MG63 (cell line): Measurements from ENCODE around the gene PIGU. TPM values are rescaled to one million over a fixed set of nuclear protein-coding genes. Genes with fewer than 3 reads are reported as not detected.

Experiments used
- DNase-seq: peaks from one replicate; pipeline ENCODE4 v3.0.0-alpha.2; 2020
- H3K27me3 ChIP-seq: fragments of 250-450 bp; sonication (Bioruptor Pico); 2 replicates; pipeline ENCODE4 v1.5.1; 2020; ENCODE audit warnings: mild to moderate bottlenecking, moderate library complexity
- H3K36me3 ChIP-seq: fragments of 250-450 bp; sonication (Bioruptor Pico); 2 replicates; pipeline ENCODE4 v1.5.1; 2020; ENCODE audit warnings: mild to moderate bottlenecking, moderate library complexity
- H3K4me3 ChIP-seq: fragments of 250-450 bp; sonication (Bioruptor Pico); 2 replicates; pipeline ENCODE4 v1.5.1; 2020; ENCODE audit warnings: mild to moderate bottlenecking, moderate library complexity
- H3K9me3 ChIP-seq: fragments of 250-450 bp; sonication (Bioruptor Pico); 2 replicates; pipeline ENCODE4 v1.5.1; 2020; ENCODE audit warnings: mild to moderate bottlenecking, moderate library complexity
- total RNA-seq: library from RNA; depleted of rRNA; stranded (reverse); fragments of >200 nt; shearing (Covaris generic); gene quantifications from 2 replicates; pipeline ENCODE4 v1.2.3, GENCODE V29; 2014; ENCODE audit warnings: low replicate concordance

PIGU gene
- total RNA-seq, 1 experiment from 2014 or later, result 19.4 TPM

DNA sequence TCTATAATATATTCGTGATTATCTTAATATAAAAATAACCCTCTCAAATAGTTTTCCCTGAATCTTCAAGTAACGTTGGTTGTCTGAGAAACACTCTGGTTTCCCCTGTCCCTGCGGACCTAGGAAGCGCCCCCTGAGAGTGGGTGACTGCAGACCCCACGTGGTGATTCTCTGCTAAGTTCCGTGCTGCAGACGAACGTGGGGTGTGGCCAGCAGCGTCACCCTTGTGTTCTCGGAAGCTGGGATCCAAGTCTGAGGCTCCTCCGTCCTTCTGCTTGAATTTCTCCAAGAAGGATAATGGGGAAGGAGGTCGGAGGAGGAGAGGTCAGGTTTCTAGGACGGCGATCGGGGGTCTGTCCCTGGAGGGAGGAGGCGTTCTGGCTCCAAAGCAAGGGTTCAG, 135.0 kb downstream of the PIGU start:
- Histone ChIP-seq H3K27me3 (no peaks in the 10 kb centered on the region), H3K36me3 (peaks cover 54% of the 10 kb centered on the region), H3K9me3 (no peaks in the 10 kb centered on the region), H3K4me3 (no peak overlapping the region)
- DNase-seq, result no peak

DNA sequence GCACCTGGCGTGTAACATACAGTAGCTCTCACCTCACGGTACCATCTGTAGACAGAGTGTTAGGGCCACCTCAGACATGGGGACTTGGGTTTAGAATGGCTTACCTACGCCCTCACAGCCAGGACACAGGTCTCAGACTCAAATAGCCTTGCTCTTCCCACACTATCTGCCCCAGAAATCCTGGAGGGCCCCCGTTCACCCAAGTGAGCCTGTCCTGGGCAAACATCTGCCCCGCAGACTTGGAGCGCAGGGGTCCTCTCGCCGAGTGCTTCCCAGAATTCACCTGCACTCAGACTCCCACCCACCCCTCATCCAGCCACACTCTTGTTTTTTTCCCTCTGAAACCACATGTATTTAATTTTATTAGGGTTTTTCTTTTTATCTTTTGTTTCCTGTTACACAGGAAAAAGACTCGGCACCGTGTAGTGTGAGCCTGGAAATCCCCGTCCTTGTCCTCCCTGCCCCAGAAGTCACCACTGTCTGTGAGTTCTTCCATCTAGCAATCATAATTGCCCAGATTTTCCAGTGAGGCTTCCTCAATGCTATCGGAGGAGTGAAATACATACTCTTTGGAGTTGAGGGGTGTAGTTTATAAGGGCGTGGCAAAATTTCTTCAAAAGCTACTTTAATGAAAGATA, 135.5 kb downstream of the PIGU start:
- DNase-seq, result no peak
- H3K9me3 ChIP-seq, result no peaks in the 10 kb centered on the region
- peaks cover 58% of the 10 kb centered on the region for H3K36me3 ChIP-seq
- H3K4me3 ChIP-seq, result no peak overlapping the region
- no peaks in the 10 kb centered on the region for H3K27me3 ChIP-seq

DNA sequence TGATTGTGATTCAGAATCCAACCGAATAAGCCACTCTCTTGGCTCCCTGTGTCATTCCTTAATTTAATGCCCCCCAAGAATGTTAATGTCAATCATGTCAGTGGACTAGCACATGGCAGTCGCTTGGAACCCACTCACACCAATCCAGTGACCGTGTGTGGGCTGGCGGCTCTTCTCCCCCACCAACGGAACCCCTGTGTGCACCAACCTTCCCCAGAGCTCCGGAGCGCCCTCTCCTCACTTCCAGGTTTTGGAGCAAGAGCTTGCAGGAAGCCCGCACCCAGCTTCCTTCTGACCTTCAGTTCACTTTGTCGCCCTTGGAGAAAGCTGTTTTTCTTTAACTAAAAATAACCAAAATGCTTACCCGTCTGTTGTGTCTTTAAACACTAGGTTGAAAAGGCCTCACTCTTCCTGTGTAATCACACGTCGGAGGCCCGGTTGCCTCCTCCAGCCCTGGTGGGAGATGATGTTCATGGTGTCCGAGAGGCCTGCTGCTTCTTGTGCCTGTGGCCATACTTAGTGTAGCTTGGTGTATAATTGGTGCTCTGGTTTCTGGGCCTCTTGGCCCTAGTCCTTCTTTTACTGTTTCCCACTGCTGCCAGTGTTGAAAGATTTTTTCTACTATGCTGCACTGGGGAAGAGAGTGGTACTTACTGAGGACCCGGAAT, 136.2 kb downstream of the PIGU start:
- H3K36me3 ChIP-seq, result peaks cover 64% of the 10 kb centered on the region
- no peak overlapping the region for H3K4me3 ChIP-seq
- H3K27me3 ChIP-seq, result no peaks in the 10 kb centered on the region
- DNase-seq, result no peak
- no peaks in the 10 kb centered on the region for H3K9me3 ChIP-seq

DNA sequence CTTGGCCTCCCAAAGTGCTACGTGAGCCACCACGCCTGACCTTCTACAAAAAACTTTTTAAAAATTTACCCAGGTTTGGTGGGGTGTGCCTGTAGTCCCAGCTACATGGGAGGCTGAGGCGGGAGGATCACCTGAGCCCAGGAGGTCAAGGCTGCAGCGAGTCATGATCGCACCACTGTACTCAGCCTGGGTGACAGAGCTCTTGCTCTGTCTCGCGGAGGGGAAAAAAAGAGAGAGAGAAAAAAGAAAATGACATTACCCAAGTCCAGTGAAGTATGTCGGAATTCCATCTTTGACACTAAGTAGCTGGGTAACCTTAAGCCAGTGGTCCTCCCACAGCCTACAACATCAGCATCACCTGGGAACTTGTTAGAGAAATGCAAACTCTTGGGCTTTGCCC, 137.1 kb downstream of the PIGU start:
- Histone ChIP-seq H3K4me3 (no peak overlapping the region), H3K36me3 (peaks cover 74% of the 10 kb centered on the region), H3K27me3 (no peaks in the 10 kb centered on the region), H3K9me3 (no peaks in the 10 kb centered on the region)
- DNase-seq, result no peak

DNA sequence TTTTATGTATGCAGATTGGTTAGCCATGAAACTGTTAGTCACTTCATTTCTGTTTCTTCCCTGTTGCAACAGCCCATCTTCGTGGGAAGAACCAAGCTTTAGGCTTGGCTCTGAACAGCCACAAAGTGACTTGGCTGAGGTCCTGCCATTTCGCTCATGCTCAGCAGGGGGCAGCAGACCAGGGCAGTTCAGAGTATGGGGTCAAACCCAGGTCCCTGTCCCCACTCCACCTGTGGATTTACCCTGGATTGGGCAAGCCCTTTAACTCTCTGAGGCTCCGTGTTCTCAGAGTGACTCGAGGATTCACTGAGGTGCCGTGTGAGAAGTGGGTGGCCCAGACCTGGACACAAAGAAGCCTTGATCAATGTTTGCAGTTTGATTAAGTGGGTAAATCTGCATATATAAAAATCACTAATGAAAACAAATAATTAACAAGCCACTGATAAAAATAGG, 138.2 kb downstream of the PIGU start:
- no peak overlapping the region for H3K4me3 ChIP-seq
- no peaks in the 10 kb centered on the region for H3K27me3 ChIP-seq
- H3K36me3 ChIP-seq, result peaks cover 82% of the 10 kb centered on the region
- H3K9me3 ChIP-seq, result no peaks in the 10 kb centered on the region
- DNase-seq, result peak; percentile 36

DNA sequence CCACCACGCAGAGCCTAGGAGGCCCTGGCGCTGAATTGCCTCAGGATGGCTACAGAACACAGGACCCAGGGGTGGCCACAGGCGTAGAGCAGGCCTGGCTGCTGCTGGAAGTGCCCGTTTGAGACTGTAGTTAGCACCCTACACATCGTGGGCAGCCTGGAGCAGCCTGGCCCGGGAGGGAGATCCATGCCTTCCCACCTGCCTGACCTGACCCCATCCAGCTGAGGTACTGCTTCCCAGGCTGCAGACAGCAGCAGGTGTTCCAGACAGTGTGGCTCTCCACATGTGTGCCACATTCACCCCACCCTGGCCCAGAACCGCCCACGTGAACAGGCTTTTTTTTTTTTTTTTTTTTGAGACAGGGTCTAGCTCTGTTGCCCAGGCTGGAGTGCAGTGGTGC, 139.2 kb downstream of the PIGU start:
- peaks cover 88% of the 10 kb centered on the region for H3K36me3 ChIP-seq
- H3K4me3 ChIP-seq, result no peak overlapping the region
- H3K9me3 ChIP-seq, result no peaks in the 10 kb centered on the region
- H3K27me3 ChIP-seq, result no peaks in the 10 kb centered on the region
- DNase-seq, result no peak

DNA sequence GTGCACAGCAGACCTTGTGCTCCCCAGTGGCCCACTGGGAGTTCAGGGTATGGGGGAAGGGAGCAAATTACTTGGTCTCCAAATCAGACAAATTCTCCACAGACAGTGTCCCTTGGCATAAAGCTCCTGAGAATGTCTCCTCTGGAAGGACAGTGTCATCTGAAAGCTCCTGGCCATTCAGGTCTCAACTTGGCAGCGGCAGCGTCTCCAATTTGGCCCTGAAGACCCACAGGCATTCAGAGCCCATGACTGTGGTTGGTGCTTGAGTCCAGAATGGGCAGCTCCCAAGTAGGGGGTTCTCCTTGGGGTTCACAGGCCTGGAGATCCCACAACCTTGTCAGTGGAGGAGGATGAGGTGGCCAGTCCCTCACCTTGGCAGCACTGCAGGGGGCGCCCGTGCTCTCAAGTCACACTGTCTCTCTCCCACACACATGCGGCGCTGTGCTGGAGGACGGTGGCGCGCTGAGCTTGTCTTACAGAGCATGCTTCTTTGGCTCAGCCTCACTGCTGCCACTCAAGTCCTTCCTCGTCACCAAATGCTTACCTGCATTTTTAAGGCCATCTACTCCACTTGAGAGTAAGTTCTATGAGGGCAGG, 140.0 kb downstream of the PIGU start:
- Histone ChIP-seq H3K36me3 (peaks cover 88% of the 10 kb centered on the region), H3K27me3 (no peaks in the 10 kb centered on the region), H3K4me3 (no peak overlapping the region), H3K9me3 (no peaks in the 10 kb centered on the region)
- no peak for DNase-seq

DNA sequence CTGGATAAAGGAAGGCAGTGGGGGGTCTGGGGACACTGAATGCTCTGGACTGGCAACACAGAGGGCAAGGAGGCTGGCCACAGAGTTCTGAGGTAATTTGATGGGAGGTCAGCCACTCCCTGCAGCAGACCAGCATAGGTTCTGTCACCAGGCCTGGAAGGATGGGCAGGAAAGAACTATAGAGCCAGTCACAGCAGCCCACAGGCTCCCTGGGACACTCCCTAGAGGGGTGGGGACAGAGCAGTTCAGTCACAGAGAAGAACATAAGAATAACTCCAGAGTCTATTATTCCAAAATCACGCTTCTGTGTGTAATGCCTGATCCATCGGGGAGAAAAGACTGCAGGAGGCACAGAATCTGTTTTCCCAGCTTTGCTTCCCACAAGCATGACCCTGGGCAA, 141.0 kb downstream of the PIGU start:
- Histone ChIP-seq H3K27me3 (no peaks in the 10 kb centered on the region), H3K4me3 (no peak overlapping the region), H3K9me3 (no peaks in the 10 kb centered on the region), H3K36me3 (peaks cover 88% of the 10 kb centered on the region)
- DNase-seq, result no peak

DNA sequence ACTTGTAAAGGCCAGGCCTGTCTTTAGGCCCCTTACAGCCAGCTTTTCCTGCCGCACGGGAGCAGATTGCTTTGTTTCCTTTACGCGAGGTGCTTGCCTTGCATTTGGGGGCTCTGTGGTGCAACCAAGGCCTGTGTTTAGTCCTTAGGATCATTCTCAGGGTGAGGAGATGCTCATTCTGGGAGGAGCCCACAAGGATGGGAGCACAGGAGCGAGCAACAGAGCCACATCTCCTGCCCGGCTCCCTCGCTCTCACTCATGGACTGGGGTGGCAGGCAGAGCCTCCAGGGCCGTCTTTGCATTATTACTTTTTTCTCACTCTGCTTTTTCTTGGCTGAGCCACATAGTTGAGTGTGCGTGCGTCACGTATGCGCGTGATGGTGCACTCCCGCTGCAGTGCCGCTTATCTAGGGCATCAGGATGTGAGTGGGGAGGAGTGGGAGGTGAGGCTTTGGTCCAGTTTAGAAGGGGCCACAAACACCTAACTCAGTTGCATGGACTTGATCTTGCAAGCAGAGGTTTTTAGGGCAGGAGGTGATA, 141.5 kb downstream of the PIGU start:
- no peaks in the 10 kb centered on the region for H3K27me3 ChIP-seq
- DNase-seq, result no peak
- no peaks in the 10 kb centered on the region for H3K9me3 ChIP-seq
- H3K4me3 ChIP-seq, result no peak overlapping the region
- peaks cover 88% of the 10 kb centered on the region for H3K36me3 ChIP-seq

DNA sequence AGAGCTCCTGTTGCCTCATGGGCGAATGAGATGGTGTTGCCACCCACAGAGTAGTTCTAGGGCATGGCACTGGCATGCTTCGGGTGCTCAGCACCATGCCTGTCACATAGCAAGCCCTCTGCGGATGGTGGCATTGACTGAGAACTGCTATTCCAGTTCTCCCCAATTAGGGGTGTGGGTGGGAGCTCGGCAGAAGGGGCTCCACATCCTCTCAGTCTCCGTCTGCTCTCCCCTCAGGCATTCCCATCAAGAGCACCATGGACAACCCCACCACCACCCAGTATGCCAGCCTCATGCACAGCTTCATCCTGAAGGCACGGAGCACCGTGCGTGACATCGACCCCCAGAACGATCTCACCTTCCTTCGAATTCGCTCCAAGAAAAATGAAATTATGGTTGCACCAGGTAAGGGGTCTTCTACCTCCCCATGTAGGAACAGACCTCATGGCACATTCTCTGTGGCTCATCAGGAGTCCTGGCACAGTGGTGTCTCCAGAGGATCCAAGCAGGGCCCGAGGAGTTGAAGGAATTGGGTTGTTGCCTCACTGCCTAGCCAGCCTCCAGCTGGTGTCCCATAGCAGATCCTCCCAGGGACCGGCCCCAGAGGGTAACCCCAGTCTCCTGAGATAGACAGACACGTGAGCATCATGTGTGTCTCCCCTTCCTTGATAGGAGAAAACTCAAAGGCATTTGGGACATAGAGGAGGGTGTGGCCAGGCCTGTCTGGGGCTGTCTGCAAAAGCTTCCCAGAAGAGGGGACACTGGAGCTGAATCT, 142.3 kb downstream of the PIGU start:
- DNase-seq, result no peak
- no peaks in the 10 kb centered on the region for H3K9me3 ChIP-seq
- H3K4me3 ChIP-seq, result no peak overlapping the region
- peaks cover 88% of the 10 kb centered on the region for H3K36me3 ChIP-seq
- no peaks in the 10 kb centered on the region for H3K27me3 ChIP-seq

DNA sequence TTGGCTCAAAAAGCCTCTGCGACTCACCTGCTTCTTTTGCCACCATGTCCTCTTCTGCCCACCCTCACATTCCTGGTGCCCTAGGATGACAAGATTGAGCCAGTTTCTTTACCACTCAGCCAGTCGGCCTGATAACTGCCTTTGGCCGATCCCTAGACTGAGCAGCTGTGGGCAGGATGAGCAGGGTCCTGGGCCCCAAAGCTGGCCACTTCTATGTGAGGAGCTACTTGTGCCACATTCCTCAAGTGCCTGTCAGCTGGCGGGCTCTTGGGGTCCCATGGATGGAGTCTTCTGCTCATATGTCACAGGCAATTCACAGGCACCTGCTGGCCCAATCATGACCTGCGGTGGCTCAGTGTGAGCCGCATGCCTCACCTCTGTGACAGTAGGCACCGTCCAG, 144.1 kb downstream of the PIGU start:
- H3K36me3 ChIP-seq, result peaks cover 93% of the 10 kb centered on the region

DNA sequence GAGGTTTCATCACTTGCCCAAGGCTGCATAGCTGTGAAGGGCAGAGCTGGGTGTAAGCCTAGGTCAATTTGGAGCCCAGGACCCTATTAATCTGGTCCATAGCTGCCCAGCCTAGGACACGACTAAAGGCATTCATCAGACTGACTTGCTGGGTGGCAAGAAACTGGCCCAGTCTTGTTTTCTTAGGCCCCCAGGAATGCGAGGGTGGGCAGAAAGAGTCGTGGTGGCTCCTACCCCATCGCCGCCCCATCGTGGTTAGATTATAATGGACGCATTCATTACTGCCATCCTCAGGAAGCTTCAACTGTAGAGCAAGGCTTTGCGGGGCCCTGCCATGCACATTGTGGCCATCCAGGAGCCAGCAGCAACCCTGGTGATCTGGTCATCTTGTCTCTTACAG, 144.6 kb downstream of the PIGU start:
- no peaks in the 10 kb centered on the region for H3K9me3 ChIP-seq
- H3K27me3 ChIP-seq, result no peaks in the 10 kb centered on the region
- no peak overlapping the region for H3K4me3 ChIP-seq
- H3K36me3 ChIP-seq, result peaks cover 95% of the 10 kb centered on the region
- DNase-seq, result no peak

More for the DNA sequence above, 144.1 kb downstream of the PIGU start:
- no peak for DNase-seq
- Histone ChIP-seq H3K27me3 (no peaks in the 10 kb centered on the region), H3K9me3 (no peaks in the 10 kb centered on the region), H3K4me3 (no peak overlapping the region)

DNA sequence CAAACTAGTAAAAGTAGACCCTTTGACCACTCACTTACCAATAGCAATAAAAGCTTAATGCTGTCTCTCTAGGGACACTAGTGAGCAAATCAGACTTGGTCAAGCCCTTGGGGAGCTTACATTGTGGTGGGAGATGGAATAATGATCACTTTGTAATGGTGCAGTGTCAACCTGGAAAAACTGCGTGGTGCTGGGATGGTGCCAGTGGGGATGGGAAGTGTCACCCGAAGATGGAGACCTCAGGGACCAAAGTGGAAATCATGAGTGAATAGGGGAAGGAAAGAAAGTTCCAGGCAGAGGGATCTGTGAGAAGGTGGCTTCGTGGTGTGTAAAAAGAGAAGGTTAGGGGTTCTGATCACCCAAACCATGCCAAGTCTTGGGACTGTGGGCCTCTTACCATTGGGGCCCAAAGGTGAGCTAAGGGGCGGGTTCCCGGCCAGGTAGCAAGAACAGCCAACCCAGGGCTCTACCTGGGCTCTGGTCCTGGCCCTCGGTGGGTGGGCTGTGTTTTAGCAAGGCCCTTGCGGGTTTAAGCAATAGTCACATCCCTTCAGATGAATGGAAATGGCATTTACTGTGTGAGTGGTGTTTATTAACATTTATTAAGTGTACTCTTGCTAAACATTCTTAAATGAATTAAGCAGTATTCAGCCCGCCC, 145.2 kb downstream of the PIGU start:
- Histone ChIP-seq H3K4me3 (no peak overlapping the region), H3K36me3 (peaks cover 95% of the 10 kb centered on the region), H3K9me3 (no peaks in the 10 kb centered on the region), H3K27me3 (no peaks in the 10 kb centered on the region)
- DNase-seq, result no peak

DNA sequence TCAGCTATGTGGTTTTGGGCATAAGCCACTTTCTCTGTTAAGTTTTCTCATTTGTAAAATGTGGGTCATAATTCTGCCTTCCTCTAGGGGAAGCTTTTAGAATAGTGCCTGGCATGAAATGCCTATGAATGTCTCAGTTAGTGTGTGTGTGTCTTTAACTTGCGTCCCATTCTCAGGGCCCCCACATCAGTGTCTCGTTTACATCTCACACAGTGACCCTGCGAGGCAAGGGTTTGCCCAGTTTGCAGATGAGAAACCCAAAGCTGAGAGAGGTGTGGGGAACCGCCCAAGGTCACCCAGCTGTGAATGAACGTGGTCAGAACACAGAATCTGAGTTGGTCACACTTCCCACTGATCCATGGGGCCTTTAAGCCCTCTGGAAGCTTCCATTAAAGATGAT, 146.6 kb downstream of the PIGU start:
- no peak overlapping the region for H3K4me3 ChIP-seq
- peaks cover 87% of the 10 kb centered on the region for H3K36me3 ChIP-seq

DNA sequence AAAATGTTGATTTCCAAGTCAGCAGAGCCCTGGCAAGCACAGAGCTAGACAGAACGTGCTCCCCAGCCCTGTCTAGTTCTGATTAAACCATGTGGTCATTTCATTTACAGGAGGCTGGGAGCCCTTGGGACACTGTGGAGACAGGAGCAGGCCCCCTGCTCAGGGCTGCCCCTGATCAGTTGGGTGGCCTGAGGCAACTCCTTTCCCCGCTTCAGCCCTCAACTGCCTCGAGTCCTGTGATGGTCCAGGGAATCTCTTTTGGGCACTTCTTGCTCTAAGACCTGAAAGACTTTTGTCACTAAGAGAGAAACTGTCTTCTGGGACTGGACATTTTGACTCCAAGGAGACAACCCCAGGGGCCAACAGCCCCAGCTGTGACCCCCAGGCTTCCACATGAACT, 147.2 kb downstream of the PIGU start:
- Histone ChIP-seq H3K4me3 (no peak overlapping the region), H3K9me3 (no peaks in the 10 kb centered on the region), H3K36me3 (peaks cover 86% of the 10 kb centered on the region), H3K27me3 (no peaks in the 10 kb centered on the region)
- no peak for DNase-seq

More for the DNA sequence above, 146.6 kb downstream of the PIGU start:
- H3K27me3 ChIP-seq, result no peaks in the 10 kb centered on the region
- DNase-seq, result no peak
- no peaks in the 10 kb centered on the region for H3K9me3 ChIP-seq

DNA sequence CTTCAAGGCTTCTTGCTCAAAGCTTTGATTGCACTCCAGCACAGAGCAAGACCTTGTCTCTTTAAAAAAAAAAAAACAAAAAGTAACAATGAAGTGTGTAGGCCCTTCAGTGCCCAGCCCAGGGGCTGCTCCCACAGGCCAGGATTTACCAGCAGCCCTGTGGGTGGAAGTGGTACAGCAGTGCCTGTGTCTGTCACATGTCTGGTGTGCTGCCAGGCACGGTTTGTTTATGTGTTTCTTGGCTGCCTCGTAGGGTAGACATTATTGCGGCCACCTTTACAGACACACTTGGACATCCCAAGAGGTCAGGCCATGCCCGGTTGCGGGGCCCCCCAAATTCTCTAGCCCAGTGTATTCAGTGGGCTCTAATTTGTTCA, 148.0 kb downstream of the PIGU start:
- Histone ChIP-seq H3K27me3 (no peaks in the 10 kb centered on the region), H3K36me3 (peaks cover 78% of the 10 kb centered on the region), H3K9me3 (no peaks in the 10 kb centered on the region), H3K4me3 (no peak overlapping the region)
- DNase-seq, result peak; percentile 44

DNA sequence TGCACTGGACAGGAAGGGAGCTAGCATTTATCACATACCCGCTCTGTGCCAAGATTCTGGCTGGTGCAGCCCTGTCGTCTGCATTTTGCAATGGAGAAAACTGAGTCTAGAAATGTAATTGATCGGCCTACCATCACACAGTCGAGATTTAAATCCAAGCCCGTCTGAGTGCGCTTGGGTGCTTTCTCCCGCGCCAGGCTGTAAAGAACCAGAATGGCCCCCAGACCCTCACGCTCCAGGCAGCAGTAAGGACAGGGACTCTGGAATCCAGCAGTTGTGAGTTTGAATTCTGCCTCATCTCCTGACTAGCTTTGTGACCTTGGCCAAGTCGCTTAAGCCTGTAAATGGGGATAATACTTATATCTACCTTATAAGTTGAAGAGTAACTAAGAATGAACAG, 149.9 kb downstream of the PIGU start:
- Histone ChIP-seq H3K27me3 (no peaks in the 10 kb centered on the region), H3K9me3 (no peaks in the 10 kb centered on the region), H3K4me3 (no peak overlapping the region), H3K36me3 (peaks cover 71% of the 10 kb centered on the region)
- no peak for DNase-seq
